Lung (tissue), 12 donors: ENCODE measurements around the gene FBXO34. TPM values are rescaled to one million over a fixed set of nuclear protein-coding genes. Genes with fewer than 3 reads are reported as not detected.

Source experiments
- ATAC-seq: fragments of 200-7000 bp; cut with Tn5 transposase; one replicate; pipeline ENCODE4 v1.9.1; 2020; ENCODE audit warnings: moderate number of reproducible peaks; ENCODE audit not compliant: insufficient read depth, low FRiP score
- DNase-seq, 3 donors: peaks; one replicate each; pipeline ENCODE4 v3.0.0-alpha.2; 2013 to 2017
- H3K27ac ChIP-seq, 2 donors: one replicate each; pipeline ENCODE4 v1.5.1; 2013; ENCODE audit warnings: mild to moderate bottlenecking in 2 of 2, moderate library complexity in 2 of 2, control low read depth in 1 of 2, inconsistent platforms in 1 of 2, low read depth in 1 of 2, low read length in 1 of 2
- H3K27me3 ChIP-seq, 3 donors: one replicate each; pipeline ENCODE4 v1.5.1; 2013; ENCODE audit warnings: low read length in 2 of 3; ENCODE audit not compliant: control insufficient read depth in 3 of 3, insufficient read depth in 3 of 3
- H3K36me3 ChIP-seq, 4 donors: one replicate each; pipeline ENCODE4 v1.5.1; 2013; ENCODE audit warnings: low read length in 4 of 4, mild to moderate bottlenecking in 1 of 4, moderate library complexity in 1 of 4; ENCODE audit not compliant: control insufficient read depth in 4 of 4, insufficient read depth in 4 of 4
- H3K4me1 ChIP-seq, 5 donors: one replicate each; pipeline ENCODE4 v1.5.1; 2013; ENCODE audit warnings: low read length in 5 of 5, mild to moderate bottlenecking in 2 of 5, moderate library complexity in 1 of 5; ENCODE audit not compliant: control insufficient read depth in 5 of 5, insufficient read depth in 5 of 5
- H3K4me3 ChIP-seq: one replicate; pipeline ENCODE4 v1.5.1; 2013; ENCODE audit warnings: mild to moderate bottlenecking, control low read depth, moderate library complexity
- H3K9ac ChIP-seq, 2 donors: one replicate each; pipeline ENCODE4 v1.5.1; 2013; ENCODE audit warnings: low read length in 2 of 2, control low read depth in 1 of 2; ENCODE audit not compliant: insufficient read depth in 1 of 2
- H3K9me3 ChIP-seq, 4 donors: one replicate each; pipeline ENCODE4 v1.5.1; 2013; ENCODE audit warnings: low read length in 3 of 4, mild to moderate bottlenecking in 1 of 4, moderate library complexity in 1 of 4; ENCODE audit not compliant: control insufficient read depth in 4 of 4, insufficient read depth in 3 of 4
- WGBS, 2 donors: extraction: QIAGEN DNeasy Blood & Tissue Kit; methylation state at CpG; one replicate each; pipeline ENCODE4 v1.1.7; 2013; 5-methylcytosine and 5-hydroxymethylcytosine counted together
- polyA plus RNA-seq, 2 donors: library from polyadenylated mRNA; stranded (reverse); fragments of 200-250 nt; gene quantifications; one replicate each; pipeline ENCODE4 v1.2.1, GENCODE V29; 2013
- total RNA-seq, 2 donors: library from RNA; depleted of rRNA in 1 of 2; stranded (reverse); fragments of >200 nt in 1 of 2; gene quantifications; one replicate each; pipeline ENCODE4 v1.2.1, GENCODE V29; 2014 to 2021
- TF ChIP-seq, protein P1 (sequence below): IDR thresholded peaks from 2 replicates; pipeline ENCODE4 v1.5.1; 2012; ENCODE audit warnings: mild to moderate bottlenecking; ENCODE audit errors: control extremely low read depth, extremely low read depth
- donor health status: control.
- donor health status: control.
- donor health status: Bipolar disorder and iron deficiency.
- donor health status: healthy.
- donor health status: DM: yes; HTN: yes; CAD: no.

FBXO34 gene
- total and polyA plus RNA-seq, 4 donors, result 14.0 to 59.4 (median 22.2) TPM

DNA sequence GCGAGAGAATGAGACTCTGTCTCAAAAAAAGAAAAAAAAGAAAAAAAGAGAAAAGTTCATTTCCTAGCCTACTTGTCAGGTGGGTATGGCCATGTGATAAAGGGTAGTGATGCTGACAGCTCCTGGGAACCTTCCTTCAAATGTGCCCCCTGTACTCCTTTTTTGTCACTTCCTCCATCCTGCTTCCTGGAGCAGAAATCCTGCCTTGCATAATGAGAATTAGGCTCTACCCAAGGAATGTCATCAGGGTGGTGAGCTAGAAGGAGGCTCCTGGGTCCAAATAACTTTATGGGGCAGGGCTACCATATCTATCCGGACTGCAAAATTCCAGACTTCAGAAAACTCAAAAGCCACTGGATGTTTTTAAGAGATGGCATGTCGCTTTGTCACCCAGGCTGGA is 27.8 kb upstream of the FBXO34 start:
- H3K4me3 ChIP-seq, result no peak overlapping the region
- ATAC-seq, result no peak
- WGBS, 2 donors, result 88 to 91% methylated on average over 3 of the region's 3 CpGs
- no peaks in the 10 kb centered on the region for H3K9me3 ChIP-seq
- TF ChIP-seq, protein P1, sequence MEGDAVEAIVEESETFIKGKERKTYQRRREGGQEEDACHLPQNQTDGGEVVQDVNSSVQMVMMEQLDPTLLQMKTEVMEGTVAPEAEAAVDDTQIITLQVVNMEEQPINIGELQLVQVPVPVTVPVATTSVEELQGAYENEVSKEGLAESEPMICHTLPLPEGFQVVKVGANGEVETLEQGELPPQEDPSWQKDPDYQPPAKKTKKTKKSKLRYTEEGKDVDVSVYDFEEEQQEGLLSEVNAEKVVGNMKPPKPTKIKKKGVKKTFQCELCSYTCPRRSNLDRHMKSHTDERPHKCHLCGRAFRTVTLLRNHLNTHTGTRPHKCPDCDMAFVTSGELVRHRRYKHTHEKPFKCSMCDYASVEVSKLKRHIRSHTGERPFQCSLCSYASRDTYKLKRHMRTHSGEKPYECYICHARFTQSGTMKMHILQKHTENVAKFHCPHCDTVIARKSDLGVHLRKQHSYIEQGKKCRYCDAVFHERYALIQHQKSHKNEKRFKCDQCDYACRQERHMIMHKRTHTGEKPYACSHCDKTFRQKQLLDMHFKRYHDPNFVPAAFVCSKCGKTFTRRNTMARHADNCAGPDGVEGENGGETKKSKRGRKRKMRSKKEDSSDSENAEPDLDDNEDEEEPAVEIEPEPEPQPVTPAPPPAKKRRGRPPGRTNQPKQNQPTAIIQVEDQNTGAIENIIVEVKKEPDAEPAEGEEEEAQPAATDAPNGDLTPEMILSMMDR, result no peak
- H3K9ac ChIP-seq, result no peak overlapping the region
- H3K36me3 ChIP-seq, result no peaks in the 10 kb centered on the region
- H3K27ac ChIP-seq, result no peak overlapping the region
- peaks cover 0 to 32% (median 23%) of the 10 kb centered on the region in 3 donors for H3K27me3 ChIP-seq
- DNase-seq, result no peak
- H3K4me1 ChIP-seq, result peaks cover 0 to 2% (median 0%) of the 10 kb centered on the region in 5 donors

DNA sequence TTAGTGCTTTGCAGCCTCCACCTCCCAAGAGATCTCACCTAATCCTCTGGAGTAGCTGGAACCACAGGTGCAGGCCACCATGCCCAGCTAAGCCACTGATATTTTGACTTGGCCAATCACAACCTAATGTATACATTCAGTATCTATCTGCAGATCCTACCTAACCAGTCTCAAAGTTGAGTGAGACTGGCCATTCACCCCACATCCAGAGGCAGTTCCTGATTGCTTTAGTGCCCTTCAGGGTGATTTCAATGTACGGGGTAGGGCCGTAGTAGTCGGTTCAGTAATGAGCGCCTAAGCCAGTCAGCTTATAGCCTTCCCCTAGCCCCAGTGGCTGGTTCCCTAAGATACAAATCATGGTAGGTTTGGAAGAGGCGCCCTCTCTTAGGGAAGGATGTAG is 27.4 kb upstream of the FBXO34 start:
- WGBS, 2 donors, result 95% methylated on average over 5 of the region's 5 CpGs
- no peak overlapping the region for H3K27ac ChIP-seq

DNA sequence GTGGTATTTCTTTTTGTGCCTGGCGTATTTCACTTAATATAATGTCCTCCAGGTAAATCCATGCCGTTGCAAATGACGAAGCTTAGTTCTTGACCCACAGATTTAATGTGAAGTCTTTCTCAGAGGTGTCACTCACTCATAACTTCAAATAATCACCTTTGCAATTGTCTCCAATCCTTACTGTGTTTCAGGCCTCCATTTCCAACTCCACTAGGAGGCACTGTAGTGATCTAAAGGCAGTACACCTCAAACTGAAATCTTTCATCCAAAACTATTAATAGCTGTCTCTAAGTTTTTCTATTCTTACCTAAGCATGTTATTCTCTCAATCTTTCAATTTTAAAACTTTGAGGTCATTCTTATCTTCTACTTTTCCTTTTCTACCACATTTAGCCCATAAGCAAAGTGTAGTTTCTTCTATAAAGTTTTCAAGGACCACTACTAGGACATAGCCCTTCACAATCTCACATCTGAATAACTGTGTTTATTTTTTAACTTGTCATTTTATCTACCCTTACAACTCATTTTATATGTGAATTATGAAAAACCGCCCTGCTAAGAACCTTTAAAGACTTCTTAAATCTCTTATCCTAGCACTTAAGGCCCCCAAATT is 25.5 kb upstream of the FBXO34 start:
- Histone ChIP-seq H3K27ac (no peak overlapping the region), H3K4me1 (peaks cover 0 to 2% (median 0%) of the 10 kb centered on the region in 5 donors), H3K9me3 (peaks cover 0 to 2% (median 0%) of the 10 kb centered on the region in 4 donors), H3K9ac (no peak overlapping the region), H3K36me3 (no peaks in the 10 kb centered on the region), H3K27me3 (peaks cover 0 to 16% (median 11%) of the 10 kb centered on the region in 3 donors), H3K4me3 (no peak overlapping the region)
- 66 to 80% methylated on average over 4 of the region's 4 CpGs for WGBS, 2 donors
- DNase-seq, result peak in 2 of 3 donors; percentile 17 to 36
- ATAC-seq, result no peak
- TF ChIP-seq, protein P1, result peak; percentile 24

More for the DNA sequence above, 27.4 kb upstream of the FBXO34 start:
- no peak overlapping the region for H3K4me3 ChIP-seq
- H3K36me3 ChIP-seq, result no peaks in the 10 kb centered on the region
- H3K9me3 ChIP-seq, result no peaks in the 10 kb centered on the region
- no peak for ATAC-seq
- H3K4me1 ChIP-seq, result peaks cover 0 to 2% (median 0%) of the 10 kb centered on the region in 5 donors
- TF ChIP-seq, protein P1, result no peak
- peaks cover 0 to 32% (median 23%) of the 10 kb centered on the region in 3 donors for H3K27me3 ChIP-seq
- DNase-seq, result no peak
- H3K9ac ChIP-seq, result no peak overlapping the region
